Aortic smooth muscle cell (primary cell): ENCODE data around the gene NHSL2. TPM values are rescaled to one million over a fixed set of nuclear protein-coding genes. Genes with fewer than 3 reads are reported as not detected.

Experiments used
- total RNA-seq: library from RNA; depleted of rRNA; stranded (reverse); fragments of >200 nt; gene quantifications from 2 replicates; pipeline ENCODE4 v1.2.3, GENCODE V29; 2014

Gene NHSL2
- 2.2 and 9.1 TPM in 2 replicates for total RNA-seq

DNA sequence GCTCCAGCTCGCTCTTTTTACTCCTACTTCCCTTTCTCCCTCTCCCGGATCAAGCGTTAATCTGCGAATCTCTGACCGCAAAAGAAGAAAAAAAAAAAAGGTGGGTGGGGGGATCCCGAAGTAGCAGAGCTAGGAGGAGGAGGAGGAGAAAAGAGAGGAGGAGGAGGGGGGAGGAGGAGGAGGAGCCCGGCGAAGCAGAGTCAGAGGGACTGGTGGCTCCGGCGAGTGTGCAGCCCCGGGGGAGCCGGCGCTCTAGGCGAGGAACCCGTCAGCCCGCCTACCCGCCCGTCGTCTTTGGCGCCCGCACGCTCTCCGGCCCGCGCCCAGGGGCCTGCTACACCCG, at the start of gene NHSL2:
TSS of gene NHSL2 (plus strand) at position 203 of the 343 bp plus-strand sequence.

DNA sequence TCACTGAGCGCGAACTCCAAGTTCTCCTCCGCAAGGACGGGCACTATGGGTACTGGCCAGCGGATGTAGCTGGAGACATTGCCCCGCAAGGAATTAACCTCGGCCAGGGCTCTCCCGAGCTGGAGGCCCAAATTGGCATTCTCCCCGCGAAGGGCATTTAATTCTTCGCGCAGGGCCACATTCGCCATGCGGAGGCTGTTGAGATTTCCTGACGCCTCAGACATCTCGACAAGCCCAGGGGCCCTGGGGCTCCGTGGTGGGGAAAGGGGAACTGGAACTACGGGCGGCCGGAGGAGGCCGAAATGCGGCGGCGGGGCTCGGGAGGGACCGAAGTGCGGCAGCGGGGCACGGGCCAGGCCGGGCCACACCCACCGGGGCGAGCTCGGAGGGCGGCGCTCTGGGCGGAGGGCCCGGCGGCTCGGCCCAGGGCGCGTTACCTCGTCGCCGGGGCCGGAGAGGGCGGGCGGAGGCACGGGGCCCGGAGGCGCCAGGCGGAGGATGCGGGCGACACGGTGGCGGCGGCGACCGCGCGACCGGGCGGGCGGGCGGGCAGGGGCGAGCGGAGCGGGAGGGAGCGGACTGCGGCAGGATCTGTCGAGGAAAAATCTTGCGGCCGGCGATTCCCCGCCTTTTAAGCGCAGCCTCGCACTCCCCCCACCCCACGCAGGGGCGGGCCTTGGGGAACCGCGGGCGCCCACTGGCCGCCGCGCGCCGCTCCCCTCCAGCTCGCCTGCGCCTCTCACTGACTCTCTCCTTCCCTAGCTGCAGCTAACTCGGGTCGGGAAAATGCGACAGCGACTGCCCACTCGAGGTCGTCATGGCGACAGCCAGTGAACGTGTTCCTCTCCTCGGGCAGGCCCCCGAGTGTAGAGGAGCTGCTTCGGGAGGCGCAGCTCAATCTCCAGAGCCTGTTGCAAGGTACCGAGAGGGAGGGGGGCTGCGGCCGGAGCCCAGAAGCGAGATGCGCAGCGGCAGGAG, 221.0 kb downstream of the NHSL2 start, which contains the start of gene RTL5:
TSS of gene RTL5 (minus strand) at position 599 of the 978 bp plus-strand sequence.

DNA sequence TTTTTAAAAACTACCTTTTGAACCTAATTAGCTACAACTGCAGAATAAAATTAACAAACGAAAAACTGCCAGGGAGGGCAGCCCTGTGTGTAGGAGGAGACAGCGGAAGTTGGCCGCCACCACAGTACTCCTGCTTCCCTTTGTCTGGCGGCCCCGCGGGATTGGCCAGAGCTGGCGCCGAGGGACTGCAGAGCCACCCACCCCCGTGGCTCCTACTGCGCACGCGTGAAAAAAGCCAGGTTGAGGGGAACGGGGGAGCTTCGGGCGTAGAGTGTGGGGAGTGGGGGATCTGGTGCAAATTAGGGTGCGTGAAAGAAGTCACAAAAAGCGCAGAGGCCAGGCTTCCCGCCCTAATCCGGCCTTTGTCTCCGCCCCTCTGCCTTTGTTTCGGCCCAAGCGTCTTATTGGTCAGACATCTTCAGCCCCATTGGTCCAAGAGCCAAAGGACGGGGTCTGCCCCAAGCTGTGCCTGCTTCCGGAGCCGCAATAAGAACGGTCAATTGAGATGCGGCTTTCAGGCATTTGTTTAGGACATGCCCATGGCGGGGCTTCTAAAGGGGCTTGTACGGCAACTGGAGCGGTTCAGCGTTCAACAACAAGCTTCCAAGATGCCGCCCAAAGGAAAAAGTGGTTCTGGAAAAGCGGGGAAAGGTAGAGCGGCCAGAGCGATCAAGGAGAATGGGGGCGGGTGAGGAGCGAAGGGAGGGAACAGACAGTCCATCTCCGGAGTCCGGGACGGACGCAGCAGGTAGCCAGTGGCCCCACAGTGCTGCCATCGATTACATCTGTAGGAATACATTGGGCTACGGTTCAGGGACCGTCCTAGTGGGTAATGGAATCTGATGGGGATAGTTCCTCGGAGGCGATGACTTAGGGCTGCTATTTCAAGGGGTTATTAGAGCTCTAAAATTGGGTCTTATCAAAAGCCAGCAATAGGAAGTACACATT, 270.8 kb downstream of the NHSL2 start, which contains the start of gene PIN4:
TSS of gene PIN4 (plus strand) at position 580 of the 948 bp plus-strand sequence. CDS start at position 609, 29 bp downstream.

Other genes starting within 250 kb of the NHSL2 start
- gene CXorf49, start 192.6 kb upstream of the NHSL2 start, total RNA-seq = not detected in 2 replicates
- not detected in 2 replicates for gene CXorf49B, start 147.5 kb upstream of the NHSL2 start, total RNA-seq
- gene RTL5, start 221.1 kb downstream of the NHSL2 start, total RNA-seq = 3.7 and 5.6 TPM in 2 replicates